ENCODE measurements around the gene C1RL.

C1RL gene

DNA sequence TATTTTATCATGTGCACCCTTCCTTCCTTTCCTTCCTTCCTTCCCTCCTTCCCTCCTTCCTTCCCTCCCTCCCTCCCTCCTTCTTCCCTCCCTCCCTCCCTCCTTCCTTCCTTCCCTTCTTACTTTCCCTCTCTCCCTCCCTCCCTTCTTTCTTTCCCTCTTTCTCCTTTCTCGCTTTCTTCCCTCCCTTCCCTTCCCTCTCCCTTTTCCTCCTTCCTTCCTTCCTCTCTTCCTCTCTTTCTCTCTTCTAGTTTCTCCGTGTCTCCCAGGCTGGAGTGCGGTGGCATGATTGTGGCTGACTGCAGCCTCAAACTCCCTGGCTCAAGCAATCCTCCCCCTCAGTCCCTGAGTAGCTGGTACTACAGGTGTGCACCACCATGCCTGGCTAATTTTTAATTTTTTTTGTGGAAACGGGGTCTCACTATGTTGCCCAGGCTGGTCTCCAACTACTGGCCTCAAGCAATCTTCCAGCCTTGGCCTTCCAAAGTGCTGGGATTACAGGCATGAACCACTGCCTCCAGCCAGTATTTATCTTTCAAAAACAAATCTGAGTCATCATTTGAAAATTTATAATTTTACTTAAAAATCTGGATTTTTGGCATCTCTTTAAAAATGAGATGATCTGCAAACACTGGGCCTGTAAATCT is 7.8 kb downstream of the C1RL start:
- H3K9me3 ChIP-seq: no peaks in the 10 kb centered on the region
- H3K36me3 ChIP-seq: no peaks in the 10 kb centered on the region
- peaks cover 35% of the 10 kb centered on the region for H3K27me3 ChIP-seq
- no peak for DNase-seq
- TF ChIP-seq, protein P1, sequence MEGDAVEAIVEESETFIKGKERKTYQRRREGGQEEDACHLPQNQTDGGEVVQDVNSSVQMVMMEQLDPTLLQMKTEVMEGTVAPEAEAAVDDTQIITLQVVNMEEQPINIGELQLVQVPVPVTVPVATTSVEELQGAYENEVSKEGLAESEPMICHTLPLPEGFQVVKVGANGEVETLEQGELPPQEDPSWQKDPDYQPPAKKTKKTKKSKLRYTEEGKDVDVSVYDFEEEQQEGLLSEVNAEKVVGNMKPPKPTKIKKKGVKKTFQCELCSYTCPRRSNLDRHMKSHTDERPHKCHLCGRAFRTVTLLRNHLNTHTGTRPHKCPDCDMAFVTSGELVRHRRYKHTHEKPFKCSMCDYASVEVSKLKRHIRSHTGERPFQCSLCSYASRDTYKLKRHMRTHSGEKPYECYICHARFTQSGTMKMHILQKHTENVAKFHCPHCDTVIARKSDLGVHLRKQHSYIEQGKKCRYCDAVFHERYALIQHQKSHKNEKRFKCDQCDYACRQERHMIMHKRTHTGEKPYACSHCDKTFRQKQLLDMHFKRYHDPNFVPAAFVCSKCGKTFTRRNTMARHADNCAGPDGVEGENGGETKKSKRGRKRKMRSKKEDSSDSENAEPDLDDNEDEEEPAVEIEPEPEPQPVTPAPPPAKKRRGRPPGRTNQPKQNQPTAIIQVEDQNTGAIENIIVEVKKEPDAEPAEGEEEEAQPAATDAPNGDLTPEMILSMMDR (IDR thresholded peaks at IDR 0.05; ENCODE audit: low read depth, low read length): no peak
- no peak overlapping the region for H3K4me3 ChIP-seq (ENCODE audit: low read depth, low read length)
- no peaks in the 10 kb centered on the region for H3K4me1 ChIP-seq

- H3K4me3 ChIP-seq (ENCODE audit: low read depth, low read length): no peak overlapping the region
- no peaks in the 10 kb centered on the region for H3K4me1 ChIP-seq
- H3K27me3 ChIP-seq: peaks cover 35% of the 10 kb centered on the region
- TF ChIP-seq, protein P1 (IDR thresholded peaks at IDR 0.05; ENCODE audit: low read depth, low read length): no peak
- H3K36me3 ChIP-seq: no peaks in the 10 kb centered on the region
- DNase-seq: no peak
- no peaks in the 10 kb centered on the region for H3K9me3 ChIP-seq
Observed at GRCh38 chr12:7100239-7100638, 8.8 kb downstream of the C1RL start.

- Histone ChIP-seq H3K4me3 (ENCODE audit: low read depth, low read length) (no peak overlapping the region), H3K4me1 (no peaks in the 10 kb centered on the region), H3K9me3 (no peaks in the 10 kb centered on the region), H3K27me3 (peaks cover 35% of the 10 kb centered on the region), H3K36me3 (no peaks in the 10 kb centered on the region)
- no peak for DNase-seq
- TF ChIP-seq, protein P1 (IDR thresholded peaks at IDR 0.05; ENCODE audit: low read depth, low read length): no peak
Observed at GRCh38 chr12:7099290-7099996, 9.6 kb downstream of the C1RL start.

DNA sequence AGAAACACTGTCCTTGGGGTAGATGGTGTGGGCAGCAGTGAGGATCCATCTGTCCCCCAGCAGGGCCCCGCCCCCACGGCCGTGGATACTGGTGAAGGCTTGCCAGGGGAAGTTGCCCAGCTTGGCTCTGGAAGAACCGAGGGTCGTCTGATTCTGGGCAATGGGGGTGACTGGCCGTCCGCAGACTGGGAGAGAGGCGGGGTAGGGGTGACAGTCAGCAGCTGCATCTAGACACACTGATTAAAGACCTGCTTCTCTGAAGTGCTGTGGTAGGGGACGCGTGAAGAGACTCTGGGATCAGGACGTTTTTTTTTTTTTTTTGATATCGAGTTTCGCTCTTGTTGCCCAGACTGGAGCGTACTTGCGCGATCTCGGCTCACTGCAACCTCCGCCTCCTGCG is 12.0 kb downstream of the C1RL start:
- no peaks in the 10 kb centered on the region for H3K4me1 ChIP-seq
- TF ChIP-seq, protein P1 (IDR thresholded peaks at IDR 0.05; ENCODE audit: low read depth, low read length): no peak
- H3K27me3 ChIP-seq: peaks cover 31% of the 10 kb centered on the region
- no peak for DNase-seq
- no peaks in the 10 kb centered on the region for H3K9me3 ChIP-seq
- H3K4me3 ChIP-seq (ENCODE audit: low read depth, low read length): no peak overlapping the region
- no peaks in the 10 kb centered on the region for H3K36me3 ChIP-seq

DNA sequence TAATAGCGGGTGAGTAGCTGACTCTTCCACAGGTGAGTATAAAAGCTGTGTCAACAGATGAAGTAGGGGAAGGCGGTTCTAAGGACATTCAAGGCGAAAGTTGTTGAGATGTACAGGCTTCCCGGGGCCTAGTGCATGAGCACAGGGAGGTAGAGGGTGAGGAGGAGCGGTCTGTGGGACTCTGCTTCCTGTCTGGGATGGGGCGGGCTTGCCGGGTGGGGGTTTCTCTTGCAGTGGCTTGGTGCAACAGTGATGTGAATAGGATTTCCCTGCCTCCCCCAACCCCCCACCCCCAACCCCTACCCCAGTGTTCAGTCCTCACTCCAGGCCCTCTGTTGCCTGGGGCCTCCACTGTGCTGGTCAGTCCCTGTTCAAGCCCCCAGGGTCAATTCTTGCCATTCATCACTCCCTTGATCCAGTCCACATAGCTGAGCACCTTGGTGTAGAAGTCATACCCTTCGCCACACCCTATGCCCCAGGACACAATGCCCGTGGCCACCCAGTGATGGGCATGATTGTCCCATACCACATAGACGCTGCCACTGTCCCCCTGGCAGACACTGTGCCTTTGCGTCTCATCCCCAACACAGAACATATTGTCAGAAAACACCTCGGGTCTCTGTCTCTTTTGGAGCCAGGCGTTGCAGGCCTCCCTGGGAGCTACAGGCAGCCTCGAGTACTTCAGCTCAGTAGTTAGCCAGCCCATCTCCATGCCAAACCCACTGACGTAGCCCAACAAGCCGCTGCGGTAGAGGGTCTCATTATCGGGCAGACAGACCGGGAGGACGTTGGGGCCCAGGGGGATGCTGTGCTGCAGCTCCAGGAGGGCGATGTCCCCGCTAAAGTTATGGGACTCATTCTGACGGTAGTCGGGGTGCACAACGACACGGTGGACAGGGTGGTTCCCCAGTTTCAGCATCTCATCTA is 12.7 kb downstream of the C1RL start:
- Histone ChIP-seq H3K9me3 (no peaks in the 10 kb centered on the region), H3K36me3 (no peaks in the 10 kb centered on the region), H3K4me3 (ENCODE audit: low read depth, low read length) (no peak overlapping the region), H3K27me3 (peaks cover 31% of the 10 kb centered on the region), H3K4me1 (no peaks in the 10 kb centered on the region)
- TF ChIP-seq, protein P1 (IDR thresholded peaks at IDR 0.05; ENCODE audit: low read depth, low read length): no peak
- no peak for DNase-seq
